Fibroblast of the aortic adventitia (primary cell): ENCODE data around the gene IMPG2. TPM values are rescaled to one million over a fixed set of nuclear protein-coding genes. Genes with fewer than 3 reads are reported as not detected.
A peak's percentile ranks its signal among the peaks of the same experiment; 100 is the strongest.

Source experiments
- DNase-seq: peaks from one replicate; pipeline ENCODE4 v3.0.0-alpha.2; 2010; ENCODE audit warnings: low read depth
- H3K4me3 ChIP-seq: 2 replicates; pipeline ENCODE4 v1.5.1; 2011; ENCODE audit warnings: low read depth, mild to moderate bottlenecking, control low read depth, low read length, moderate library complexity
- total RNA-seq: library from RNA; depleted of rRNA; stranded (reverse); fragments of >200 nt; gene quantifications from 2 replicates; pipeline ENCODE4 v1.2.3, GENCODE V29; 2012; ENCODE audit warnings: low replicate concordance
- TF ChIP-seq, protein P1 (sequence below): IDR thresholded peaks from 2 replicates; pipeline ENCODE4 v1.5.1; 2011; ENCODE audit warnings: mild to moderate bottlenecking, low read length, control low read depth, inconsistent platforms; ENCODE audit not compliant: insufficient read depth

IMPG2 gene
- total RNA-seq, 1 donor = 0.45 TPM

DNA sequence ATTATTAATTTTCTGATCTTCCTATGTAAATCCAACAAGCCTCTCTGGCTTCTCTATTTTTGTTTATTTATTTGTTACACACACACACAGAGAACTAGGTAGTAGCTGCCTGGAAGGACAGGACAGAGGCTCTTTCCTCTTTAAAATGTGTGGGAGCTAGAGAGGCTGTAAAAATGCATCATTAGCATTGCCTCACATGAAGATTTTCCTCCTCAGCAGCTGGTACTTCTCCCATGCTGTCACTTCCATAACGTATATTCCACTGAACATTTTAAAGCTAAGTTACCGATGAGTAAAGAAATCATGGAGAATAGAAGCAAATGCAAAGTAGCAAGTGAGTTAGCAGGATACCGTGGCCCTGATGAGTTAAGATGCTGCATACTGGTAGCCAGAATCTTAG is 63.9 kb downstream of the IMPG2 start:
- TF ChIP-seq, protein P1, sequence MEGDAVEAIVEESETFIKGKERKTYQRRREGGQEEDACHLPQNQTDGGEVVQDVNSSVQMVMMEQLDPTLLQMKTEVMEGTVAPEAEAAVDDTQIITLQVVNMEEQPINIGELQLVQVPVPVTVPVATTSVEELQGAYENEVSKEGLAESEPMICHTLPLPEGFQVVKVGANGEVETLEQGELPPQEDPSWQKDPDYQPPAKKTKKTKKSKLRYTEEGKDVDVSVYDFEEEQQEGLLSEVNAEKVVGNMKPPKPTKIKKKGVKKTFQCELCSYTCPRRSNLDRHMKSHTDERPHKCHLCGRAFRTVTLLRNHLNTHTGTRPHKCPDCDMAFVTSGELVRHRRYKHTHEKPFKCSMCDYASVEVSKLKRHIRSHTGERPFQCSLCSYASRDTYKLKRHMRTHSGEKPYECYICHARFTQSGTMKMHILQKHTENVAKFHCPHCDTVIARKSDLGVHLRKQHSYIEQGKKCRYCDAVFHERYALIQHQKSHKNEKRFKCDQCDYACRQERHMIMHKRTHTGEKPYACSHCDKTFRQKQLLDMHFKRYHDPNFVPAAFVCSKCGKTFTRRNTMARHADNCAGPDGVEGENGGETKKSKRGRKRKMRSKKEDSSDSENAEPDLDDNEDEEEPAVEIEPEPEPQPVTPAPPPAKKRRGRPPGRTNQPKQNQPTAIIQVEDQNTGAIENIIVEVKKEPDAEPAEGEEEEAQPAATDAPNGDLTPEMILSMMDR = no peak
- H3K4me3 ChIP-seq = no peak overlapping the region
- no peak for DNase-seq

DNA sequence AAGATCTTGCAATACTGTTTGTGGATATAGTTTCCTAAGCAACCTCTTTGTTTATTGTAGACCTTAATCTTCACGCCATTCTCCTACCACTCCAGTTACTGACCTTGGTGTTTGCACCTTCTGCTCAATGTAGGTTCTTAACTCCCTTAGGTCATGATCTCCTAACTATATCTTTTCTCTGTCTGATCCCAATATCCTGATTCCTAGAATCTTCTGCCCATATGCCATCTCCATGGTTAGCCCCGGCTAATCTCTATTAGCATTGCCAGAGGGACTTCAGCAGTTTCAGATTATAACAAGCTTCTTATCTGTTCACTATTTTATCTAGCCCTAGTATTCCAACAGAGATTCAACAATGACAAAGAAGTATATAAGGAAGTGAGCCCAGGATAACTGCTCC is 64.9 kb downstream of the IMPG2 start:
- TF ChIP-seq, protein P1 = no peak
- no peak overlapping the region for H3K4me3 ChIP-seq
- DNase-seq = no peak

DNA sequence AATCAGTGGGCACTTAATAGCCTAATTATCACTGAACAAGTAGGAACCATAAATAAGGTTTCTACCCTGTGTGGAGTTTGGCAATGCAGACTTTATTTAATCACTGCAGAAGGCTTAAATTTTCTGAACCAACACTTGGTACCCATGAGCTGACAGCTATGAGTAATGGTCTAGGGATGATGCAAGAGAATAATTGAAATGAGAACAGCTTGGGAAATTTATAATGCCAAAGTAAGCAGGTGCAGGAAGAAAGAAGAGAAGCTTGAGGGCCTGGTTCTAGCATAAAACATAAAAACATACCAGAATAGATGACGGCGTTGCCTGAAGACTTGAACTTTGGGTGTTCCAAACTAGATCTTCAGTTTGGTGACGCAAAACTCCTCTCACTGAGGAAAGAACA is 67.0 kb downstream of the IMPG2 start:
- TF ChIP-seq, protein P1 = no peak
- DNase-seq = peak; percentile 28
- no peak overlapping the region for H3K4me3 ChIP-seq

DNA sequence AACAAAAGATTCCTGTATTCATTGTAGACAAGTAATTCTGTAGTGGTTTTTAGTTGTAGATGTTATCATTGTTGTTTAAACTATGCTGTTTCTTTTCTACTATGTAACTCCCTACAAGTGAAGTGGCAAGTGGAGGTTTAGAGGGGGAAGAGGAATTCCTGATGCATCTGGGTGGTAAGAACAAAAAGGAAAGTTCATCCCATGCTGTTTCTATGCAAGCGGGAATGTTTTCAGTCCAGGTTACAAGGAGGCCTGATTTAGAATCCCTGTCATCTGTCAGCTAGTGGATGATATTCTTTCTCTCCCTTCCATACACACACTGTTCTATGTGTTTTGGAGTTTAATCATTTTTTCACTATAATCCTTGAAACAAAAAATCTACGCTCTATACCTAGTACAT is 67.4 kb downstream of the IMPG2 start:
- TF ChIP-seq, protein P1 = no peak
- H3K4me3 ChIP-seq = no peak overlapping the region
- DNase-seq = no peak

DNA sequence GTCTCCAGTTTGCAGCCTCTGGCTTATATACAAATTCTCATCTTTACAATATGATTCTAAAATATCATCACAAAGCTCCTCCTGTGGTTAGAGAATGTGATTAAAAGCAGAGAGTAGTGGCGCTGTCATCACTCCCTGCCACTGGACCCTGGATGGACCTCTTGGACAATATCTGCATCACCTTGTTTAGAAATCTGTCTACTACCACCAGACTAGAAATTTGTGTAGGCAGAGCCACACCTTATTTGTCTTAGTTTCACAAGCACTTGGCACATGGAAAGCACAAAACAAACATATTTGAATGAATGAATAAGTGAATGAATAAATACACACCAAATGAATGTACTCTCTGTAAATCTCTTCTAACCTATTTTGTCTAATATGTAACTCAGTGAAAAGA is 68.1 kb downstream of the IMPG2 start:
- TF ChIP-seq, protein P1 = no peak
- H3K4me3 ChIP-seq = no peak overlapping the region
- DNase-seq = no peak

DNA sequence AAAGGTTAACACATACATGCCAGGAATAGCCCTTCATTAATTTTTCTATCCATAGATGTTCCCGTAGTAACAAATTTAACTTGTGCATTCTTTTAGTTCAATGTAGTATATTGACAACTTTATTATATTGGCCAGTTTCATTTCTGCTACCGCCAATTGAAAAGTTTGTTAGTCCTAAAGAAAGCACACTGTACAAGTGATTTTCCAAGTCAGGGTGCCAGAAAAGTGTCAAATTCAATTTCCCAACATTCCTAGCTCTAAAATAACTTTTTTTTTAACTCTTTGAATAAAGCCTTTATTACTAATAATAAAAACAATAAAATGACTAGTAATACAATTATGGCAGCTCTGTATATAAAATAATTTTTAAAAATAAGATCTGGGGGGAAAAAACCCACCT is 68.9 kb downstream of the IMPG2 start:
- DNase-seq = no peak
- H3K4me3 ChIP-seq = no peak overlapping the region
- TF ChIP-seq, protein P1 = no peak

DNA sequence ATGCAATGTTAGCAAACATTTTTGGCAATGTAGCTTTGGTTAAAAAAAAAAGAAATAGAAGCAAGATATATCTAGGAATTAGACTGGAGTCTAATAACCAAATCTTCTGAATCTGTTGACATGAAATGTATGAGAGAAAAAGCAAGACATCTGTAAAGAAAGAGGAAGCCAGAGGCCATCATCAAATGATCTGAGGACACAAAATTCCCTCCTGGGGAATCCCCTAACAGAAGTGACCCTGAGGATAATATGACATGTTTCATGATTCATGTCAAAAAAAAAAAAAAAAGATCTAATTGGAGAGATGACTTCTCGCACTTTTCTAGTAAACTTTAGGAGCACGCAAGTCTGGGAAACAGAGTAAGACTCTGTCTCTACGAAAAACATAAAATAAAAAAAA is 70.9 kb downstream of the IMPG2 start:
- DNase-seq = peak; percentile 67
- no peak overlapping the region for H3K4me3 ChIP-seq
- TF ChIP-seq, protein P1 = no peak
